GM18507 (cell line): Measurements from ENCODE around the gene ITCH.
"Not testable (repeated sequence)": the region's sequence is repeated elsewhere in the genome, so short reads cannot be mapped to it uniquely, and the experiment has no call there.

Experiments used
- DNase-seq: peaks from one replicate; pipeline ENCODE4 v3.0.0; 2011; ENCODE audit warnings: low read depth; ENCODE audit not compliant: insufficient read length; ENCODE audit errors: extremely low spot score
- FAIRE-seq: peaks from 2 replicates; lab custom pipeline; 2011; peaks lifted over from hg19 to GRCh38; lab: Jason Lieb, UNC

The ITCH gene

DNA sequence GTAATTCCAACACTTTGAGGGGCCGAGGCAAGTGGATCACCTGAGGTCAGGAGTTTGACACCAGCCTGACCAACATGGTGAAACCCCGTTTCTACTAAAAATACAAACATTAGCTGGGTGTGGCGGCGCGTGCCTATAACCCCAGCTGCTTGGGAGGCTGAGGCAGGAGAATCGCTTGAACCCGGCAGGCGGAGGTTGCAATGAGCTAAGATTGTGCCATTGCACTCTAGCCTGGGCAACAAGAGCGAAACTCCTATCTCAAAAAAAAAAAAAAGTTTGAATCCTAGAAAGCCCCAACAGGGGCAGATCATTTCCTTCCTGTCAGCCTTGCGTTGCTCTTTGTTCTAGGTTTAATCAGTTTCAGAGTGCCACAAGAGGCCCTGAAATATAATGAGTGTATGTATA, 42.2 kb downstream of the ITCH start:
- peak; percentile 28 for DNase-seq
- peak; percentile 73 for FAIRE-seq

DNA sequence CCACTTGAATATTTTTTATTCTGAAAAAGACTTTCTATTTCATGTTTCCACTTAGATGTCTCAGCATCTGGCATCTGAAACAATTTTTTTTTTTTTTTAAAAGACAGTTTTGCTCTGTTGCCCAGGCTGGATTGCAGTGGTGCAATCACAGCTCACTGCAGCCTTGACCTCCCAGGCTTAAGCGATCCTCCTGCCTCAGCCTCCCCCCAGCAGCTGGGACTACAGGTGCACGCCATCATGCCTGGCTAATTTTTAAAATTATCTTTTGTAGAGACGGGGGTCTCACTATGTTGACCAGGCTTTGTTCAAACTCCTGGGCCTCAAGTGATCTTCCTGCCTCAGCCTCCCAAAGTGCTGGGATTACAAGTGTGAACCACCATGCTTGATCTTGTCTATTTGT, 42.9 kb downstream of the ITCH start:
- not testable (repeated sequence) for FAIRE-seq, DNase-seq

DNA sequence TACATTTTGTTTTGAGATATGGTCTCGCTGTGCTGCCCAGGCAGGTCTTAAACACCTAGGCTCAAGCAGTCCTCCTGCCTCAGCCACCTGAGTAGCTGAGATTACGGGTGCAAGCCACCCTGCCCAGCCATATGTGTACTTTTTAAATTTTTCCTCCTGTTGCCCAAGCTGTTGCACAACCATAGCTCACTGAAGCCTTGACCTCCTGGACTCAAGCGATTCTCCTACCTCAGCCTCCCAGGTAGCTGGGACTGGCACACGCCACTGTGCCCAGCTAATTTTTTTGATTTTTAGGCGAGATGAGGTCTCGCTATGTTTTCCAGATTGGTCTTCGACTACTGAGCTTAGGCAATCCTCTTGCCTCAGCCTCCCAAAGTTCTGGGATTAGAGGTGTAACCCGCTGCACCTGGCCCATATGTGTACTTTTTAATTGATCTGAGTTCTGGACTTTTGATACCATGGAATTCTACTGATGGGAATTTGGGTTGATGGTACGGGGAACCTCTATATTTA, 44.9 kb downstream of the ITCH start:
- FAIRE-seq = no peak

DNA sequence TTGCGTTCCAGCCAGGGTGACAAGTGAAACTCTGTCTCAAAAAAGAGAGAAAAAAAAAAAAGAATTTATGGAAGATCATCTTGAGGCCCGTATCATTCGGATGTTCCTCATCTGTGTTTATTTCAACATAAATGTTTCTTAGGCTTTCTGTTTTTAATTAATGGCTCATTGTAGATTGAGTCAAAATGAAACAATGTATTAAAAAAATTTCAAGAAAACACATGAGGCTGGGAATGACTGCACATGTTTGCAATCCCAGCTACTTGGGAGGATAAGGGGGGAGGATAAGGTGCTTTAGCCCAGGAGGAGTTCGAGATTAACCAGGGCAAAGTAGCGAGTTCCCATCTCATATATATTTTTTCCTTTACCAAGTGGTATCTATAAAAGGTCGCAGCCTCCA, 47.3 kb downstream of the ITCH start:
- FAIRE-seq (no peak), DNase-seq (no peak)

More for the DNA sequence above, 44.9 kb downstream of the ITCH start:
- DNase-seq = no peak

DNA sequence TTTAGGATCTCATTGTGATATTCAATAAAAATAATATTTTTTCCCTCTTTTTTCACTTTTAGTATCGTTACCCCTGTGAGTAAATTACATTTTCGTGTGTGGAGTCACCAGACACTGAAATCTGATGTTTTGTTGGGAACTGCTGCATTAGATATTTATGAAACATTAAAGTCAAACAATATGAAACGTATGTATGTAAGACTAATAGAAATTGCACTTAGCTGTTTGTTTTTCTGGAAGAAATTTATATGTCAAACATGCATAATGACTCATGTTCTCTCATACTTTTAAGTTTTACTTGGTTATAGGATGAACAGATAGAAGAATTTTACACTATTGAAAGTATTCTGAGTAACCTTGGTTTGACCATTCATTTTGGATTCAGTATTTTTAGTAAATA, 49.4 kb downstream of the ITCH start:
- DNase-seq (no peak), FAIRE-seq (no peak)

DNA sequence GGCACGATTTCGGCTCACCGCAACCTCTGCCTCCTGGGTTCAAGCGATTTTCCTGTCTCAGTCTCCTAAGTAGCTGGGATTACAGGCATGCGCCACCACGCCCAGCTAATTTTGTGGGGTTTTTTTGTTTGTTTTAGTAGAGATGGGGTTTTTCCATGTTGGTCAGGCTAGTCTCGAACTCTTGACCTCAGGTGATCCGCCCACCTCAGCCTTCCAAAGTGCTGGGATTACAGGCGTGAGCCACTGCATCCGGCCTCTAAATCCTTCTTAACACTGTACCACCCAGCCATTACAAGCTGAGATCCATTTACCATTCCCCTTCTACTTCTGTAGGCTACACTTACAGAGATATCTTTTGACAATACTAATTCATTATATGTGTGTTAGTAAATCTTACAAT, 51.5 kb downstream of the ITCH start:
- not testable (repeated sequence) for DNase-seq, FAIRE-seq

DNA sequence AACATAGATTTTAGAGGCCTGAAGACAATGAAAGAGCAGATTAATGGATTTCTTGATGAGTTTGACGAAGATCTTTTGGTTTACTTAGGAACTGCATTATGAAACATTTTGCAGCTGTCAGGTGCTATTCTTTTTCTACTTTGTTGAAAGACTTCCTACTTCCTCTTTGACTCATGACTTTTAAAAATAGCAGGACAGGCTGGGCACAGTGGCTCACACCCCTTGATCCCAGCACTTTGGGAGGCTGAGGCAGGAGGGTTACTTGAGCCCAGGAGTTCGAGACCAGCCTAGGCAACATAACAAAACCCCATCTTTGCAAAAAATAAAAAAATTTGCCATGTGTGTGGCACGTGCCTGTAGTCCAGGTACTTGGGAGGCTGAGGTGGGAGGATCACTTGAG, 52.0 kb downstream of the ITCH start:
- no peak for DNase-seq
- peak; percentile 78 for FAIRE-seq

DNA sequence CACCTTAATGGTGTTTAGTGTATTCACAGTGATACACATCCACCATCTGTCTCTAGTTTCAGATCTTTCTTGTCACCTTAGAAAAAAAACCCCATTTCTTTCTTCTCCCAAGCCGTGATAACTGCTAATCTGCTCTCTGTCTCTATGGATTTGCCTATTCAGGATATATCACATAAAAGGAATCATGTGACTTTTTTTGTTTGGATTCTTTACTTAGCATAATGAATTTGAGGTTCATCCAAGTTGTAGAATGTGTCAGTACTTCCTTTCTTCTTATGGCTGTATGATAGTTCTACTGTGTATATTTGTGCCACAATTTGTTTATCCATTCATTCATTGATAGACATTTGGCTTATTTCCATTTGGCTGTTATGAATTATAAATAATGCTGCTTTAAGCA, 57.1 kb downstream of the ITCH start:
- FAIRE-seq (no peak), DNase-seq (no peak)

DNA sequence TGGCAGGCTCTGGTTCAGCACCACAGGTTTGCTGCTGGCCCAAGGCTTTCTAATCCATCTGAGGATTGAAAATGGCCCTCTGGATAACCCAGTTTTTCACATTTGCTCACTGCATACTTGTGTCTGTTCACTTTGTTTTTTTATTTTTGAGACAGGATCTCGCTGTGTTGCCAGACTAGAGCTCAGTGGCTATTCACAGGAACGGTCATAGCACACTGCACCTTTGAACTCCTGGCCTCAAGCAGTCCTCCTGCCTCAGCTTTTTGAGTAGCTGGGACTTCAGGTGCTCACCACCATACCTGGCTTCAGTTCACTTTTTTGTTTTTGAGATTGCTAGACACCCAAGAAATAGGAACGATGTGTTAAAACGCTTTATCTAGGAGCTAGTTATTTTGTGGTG, 57.9 kb downstream of the ITCH start:
- no peak for FAIRE-seq
- no peak for DNase-seq

DNA sequence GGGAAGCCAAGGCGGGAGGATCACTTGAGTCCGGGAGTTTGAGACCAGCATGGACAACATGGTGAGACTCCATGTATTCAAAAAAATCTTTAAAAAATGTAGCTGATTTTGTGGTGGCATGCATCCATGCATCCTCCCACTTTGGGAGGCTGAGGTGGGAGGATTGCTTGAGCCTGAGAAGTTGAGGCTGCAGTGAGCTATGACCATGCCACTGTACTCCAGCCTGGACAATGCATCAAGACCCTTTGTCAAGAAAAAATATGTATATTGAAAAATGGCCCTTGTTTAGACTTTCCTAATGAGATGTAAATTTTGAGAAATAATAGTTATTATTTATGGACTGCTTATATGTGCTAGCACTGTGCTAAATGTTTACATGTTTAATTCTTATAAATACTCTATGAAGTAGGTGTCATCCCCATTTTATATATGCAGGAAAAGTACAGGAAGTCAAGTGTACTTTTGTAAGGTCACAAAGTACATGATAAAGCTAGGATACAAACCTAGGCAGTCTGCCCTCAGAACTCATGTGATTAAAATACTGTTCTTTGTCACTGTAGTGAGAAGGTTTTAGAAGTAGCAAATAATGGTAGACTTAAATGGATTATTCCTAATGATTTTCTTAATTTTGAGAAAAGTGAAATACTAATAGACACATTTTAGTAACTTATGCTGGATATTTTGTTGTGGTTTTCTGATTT, 58.8 kb downstream of the ITCH start:
- DNase-seq = no peak
- FAIRE-seq = no peak

DNA sequence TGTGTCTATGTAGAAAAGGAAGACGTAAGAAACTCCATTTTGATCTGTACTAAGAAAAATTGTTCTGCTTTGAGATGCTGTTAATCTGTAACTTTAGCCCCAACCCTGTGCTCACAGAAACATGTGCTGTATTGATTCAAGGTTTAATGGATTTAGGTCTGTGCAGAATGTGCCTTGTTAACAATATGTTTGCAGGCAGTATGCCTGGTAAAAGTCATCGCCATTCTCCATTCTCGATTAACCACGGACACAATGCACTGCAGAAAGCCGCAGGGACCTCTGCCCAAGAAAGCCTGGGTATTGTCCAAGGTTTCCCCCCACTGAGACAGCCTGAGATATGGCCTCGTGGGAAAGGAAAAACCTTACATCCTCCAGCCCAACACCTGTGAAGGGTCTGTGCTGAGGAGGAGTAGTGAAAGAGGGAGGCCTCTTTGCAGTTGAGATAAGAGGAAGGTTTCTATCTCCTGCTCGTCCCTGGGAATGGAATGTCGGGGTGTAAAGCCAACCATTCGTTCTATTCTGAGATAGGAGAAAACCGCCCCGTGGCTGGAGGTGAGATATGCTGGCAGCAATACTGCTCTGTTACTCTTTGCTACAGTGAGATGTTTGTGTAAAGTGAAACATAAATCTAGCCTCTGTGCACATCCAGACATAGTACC, 62.1 kb downstream of the ITCH start:
- DNase-seq, FAIRE-seq: not testable (repeated sequence)

DNA sequence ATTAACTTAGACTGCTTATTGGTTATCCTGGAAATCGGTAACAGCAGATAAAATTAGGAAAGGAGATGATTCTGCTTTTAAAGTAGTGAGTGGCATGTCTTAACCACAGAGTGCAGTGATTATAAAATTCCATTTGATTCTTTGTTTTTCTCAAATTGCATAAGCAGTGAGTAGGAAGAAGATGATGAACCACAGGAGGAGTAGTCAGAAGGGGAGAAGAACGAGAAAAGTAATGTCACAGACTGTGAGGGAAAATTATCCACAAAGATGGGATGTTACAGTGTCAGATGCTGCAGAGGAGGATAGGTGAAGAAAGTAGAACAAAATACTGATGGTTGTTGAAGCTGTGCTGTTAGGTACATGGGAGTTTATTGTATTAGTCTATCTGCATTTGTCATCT, 63.0 kb downstream of the ITCH start:
- DNase-seq = no peak
- no peak for FAIRE-seq

DNA sequence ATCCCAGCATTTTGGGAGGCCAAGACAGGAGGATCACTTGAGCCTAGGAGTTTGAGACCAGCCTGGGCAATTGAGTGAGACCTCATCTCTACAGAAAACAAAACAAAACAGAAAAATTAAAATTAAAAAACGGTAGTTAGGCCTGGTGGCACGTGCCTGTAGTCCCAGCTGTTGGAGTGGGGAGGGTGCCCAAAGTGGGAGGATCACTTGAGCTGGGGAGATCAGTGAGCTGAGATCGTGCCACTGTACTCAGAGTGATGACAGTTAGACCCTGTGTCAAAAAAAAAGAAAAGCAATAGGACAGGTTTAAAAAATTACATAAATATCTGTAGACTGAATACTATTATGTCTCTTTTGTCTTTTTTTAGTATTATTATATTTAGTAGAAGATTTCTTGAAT, 64.3 kb downstream of the ITCH start:
- FAIRE-seq (no peak), DNase-seq (no peak)

DNA sequence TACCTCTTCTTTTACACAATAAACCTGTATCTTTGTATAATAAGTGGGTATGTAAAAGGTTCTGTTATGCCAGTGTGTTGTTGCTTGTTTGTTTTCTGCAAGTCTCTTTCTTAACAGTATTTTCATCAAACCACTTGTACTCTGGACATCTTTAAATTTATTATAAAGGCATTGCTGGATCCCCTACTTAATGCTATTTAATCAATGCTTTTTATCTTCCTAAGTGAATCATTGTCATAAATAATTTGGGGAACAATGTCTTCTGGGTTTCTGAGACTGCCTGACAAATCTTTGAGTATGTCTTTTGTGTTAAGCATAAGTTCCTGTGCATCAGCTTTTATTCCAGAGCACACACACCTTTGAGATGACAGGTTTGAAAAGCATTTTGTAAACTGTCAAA, 64.7 kb downstream of the ITCH start:
- DNase-seq (no peak), FAIRE-seq (no peak)

DNA sequence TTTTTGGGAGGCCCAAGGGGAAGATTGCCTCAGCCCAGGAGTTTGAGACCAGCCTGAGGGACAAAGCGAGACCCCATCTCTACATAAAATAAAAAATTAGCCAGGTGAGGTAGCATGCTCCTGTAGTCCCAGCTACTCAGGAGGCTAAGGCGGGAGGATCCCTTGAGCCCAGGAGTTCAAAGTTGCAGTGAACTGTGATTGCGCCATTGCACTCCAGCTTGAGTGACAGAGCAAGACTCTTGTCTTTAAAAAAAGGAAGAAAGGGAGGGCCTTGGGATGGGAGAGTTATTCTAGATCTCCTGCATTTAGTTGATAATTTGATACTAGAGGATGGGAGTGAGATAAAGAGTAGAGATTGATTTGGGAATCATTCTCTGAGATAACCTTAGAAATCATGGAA, 68.1 kb downstream of the ITCH start:
- no peak for FAIRE-seq
- no peak for DNase-seq

DNA sequence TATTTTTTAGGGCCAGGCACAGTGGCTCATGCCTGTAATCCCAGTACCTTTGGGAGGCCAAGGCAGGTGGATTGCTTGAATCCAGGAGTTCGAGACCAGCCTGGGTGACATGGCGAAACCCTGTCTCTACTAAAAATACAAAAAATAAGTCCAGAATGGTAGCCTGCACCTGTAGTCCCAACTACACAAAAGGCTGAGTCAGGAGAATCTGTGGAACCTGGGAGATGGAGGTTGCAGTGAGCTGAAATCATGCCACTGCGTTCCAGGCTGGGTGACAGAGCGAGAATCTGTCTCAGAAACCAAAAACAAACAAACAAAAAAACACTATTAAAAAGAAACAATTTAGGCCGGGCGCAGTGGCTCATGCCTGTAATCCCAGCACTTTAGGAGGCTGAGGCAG, 69.6 kb downstream of the ITCH start:
- not testable (repeated sequence) for FAIRE-seq, DNase-seq

DNA sequence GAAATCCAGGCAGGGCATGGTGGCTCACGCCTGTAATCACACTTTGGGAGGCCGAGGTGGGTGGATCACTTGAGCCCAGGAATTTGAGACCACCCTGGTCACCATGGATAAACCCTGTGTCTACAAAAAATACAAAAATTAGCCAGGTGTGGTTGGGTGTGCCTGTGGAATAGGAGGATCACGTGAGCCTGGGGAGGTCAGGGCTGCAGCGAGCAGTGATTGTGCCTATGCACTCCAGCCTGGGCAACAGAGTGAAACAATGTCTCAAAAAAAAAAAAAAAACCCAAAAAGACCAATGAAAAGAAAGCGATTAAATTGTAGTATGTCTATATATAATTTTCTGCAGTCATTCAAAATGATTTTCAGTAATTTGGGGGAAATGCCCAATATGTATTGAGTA, 70.3 kb downstream of the ITCH start:
- FAIRE-seq (no peak), DNase-seq (no peak)

DNA sequence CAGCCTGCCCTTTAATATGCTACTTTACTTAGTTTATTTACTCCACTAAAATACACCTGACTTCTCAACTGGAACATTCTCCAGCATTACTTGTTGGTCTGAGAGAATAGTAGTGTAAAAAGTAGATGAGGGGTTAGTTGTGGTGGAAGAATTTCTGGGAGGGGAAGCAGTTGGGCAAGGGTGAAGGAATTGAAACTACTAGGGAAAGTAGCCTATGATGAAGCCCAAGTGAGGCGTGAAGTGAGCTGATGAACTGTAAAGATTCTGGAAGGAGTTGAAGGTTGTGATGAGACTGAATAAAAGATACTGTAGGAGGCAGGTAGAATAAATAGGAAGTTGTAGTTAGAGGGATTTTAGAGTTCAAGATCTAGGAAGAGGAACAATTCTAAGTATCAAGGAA, 72.5 kb downstream of the ITCH start:
- FAIRE-seq (no peak), DNase-seq (no peak)

DNA sequence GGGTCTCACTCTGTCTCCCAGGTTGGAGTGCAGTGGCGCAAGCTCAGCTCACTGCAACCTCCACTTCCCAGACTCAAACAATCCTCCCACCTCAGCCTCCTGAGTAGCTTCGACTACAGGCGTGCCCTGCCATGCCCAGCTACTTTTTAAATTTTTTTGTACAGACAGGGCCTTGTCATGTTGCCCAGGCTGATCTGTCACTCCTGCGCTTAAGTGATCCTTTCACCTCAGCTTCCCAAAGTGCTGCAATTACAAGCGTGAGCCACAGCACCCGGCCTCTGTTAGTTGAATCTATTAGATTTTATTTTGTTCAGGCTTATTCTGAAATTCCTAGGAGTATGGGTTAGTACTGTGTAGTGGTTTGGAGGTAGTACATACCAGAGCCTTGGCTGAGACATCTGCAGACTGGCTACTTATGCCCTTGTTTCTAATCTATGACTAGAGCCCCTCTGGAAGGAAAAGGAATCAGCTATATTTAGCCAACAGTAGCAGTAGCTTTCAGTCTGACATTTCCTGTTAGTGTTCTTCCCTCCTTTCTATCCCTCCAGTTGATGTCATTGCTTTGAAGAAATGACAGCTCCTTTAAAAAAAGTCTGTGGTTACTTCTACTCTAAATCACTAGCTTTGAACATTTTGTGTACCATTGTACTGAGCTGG, 74.4 kb downstream of the ITCH start:
- FAIRE-seq = no peak
- no peak for DNase-seq

DNA sequence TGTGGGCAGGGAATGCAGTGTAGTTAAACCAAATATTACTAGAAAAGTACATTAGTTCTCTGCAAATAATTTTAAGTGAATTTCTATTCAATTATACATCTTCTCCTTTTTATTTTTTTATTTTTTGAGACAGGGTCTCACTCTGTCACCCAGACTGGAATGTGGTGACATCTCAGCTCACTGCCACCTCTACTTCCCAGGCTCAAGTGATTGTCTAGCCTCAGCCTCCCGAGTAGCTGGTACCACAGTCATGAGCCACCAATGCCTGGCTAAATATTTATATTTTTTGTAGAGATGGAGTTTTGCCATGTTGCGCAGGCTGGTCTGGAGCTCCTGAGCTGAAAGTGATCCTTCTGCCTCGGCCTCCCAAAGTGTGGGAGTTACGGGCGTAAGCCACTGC, 76.1 kb downstream of the ITCH start:
- DNase-seq (no peak), FAIRE-seq (no peak)

DNA sequence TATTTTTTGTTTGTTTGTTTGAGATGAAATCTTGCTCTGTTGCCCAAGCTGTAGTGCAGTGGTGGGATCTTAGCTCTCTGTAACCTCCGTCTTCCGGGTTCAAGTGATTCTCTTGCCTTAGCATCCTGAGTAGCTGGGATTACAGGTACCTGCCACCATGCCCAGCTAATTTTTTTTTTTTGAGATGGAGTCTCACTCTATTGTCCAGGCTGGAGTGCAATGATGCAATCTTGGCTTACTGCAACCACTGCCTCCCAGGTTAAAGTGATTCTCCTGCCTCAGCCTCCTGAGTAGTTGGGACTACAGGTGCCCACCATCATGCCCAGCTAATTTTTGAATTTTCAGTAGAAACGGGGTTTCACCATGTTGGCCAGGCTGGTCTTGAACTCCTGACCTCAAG, 78.3 kb downstream of the ITCH start:
- FAIRE-seq, DNase-seq: not testable (repeated sequence)
